GM18870 (cell line): ENCODE measurements around the gene NRXN3.

ENCODE experiments used
- ATAC-seq: cut with Tn5 transposase; IDR thresholded peaks from one replicate; pipeline ENCODE4 v1.9.1; 2021; ENCODE audit warnings: moderate library complexity; ENCODE audit not compliant: unreplicated experiment

NRXN3 gene

DNA sequence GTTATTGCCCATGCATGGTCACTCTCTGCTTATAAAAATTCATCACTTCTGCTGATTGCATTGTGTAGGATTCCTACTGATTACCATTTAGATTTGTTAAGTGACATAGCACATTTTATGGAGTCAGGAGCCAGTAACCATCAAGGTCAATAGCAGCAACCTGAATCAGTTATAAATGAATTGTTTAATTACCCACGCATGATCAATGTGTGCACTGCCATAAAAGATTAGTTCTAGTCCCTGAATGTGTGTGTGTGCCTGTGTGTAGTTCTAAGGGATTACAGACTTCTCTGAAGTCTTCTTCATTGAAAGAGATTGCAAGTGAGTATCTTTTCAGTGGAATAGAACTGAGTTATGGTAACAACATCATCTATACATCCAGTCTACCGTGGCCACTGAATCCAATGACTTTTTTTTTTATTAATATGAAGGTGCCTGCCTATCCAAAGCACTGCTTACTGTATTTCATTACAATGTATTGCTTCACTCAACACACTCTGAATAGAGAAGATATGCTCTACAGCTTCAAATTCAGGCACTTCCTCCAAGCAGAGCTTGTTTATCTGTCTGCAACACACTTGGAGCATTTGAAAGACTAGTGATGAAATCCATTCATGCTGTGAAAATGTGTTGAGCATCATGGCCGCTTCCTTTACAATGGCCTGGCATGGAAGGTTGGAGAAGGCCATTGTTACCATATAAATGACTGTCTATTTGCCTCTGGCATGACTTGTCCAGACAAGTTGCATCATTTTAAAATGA, 1659.4 kb downstream of the NRXN3 start:
- no peak for ATAC-seq

DNA sequence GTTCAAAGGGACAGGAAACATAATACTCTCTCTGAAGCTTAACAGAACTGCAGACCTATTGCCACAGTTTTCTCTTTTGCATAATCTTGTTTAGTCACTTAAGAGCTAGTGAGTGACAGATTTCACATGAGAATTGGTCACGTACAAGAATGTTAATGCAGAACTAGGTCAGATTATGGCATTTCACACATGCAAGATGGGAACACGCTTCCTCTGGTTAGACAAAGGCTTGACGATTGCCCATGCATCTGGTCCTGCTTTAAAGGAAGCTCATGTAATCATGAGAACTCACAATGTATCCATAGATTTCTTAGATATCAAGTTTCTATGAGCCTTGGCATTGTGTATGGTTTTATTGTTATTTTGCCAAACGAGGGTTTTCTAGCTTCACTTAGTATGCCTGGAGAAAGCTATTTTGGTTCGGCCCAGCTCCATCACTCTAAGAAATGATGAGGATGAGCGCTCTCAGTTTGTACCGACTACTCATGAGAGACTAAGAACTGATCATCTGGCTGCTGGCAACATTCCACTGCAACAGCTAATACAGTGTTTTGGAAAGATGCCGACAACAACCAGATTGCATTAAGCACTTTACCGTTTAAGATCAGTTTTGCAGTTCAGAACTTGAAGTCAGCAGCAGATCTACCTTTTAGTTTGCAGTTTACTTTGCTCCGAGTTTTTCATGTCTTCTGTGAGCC, 1661.2 kb downstream of the NRXN3 start:
- ATAC-seq, result no peak

DNA sequence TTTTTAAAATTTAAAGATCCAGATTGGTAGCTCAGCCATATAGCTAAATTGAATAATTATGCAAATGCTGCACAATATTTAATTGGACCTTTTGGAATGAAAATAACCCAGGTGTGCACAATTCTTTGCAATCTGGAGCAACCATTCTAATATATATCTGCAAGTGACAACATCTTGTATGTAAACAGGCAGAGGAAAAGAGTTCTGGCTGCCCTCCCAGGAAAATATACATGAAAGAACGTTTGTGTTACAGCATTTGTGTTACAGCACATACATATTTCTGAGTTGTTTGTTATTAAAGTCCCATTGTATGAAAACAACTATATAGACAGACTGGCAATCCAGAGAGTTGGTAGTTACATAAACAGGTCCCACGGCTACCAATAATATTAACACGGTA, 1663.6 kb downstream of the NRXN3 start:
- no peak for ATAC-seq

DNA sequence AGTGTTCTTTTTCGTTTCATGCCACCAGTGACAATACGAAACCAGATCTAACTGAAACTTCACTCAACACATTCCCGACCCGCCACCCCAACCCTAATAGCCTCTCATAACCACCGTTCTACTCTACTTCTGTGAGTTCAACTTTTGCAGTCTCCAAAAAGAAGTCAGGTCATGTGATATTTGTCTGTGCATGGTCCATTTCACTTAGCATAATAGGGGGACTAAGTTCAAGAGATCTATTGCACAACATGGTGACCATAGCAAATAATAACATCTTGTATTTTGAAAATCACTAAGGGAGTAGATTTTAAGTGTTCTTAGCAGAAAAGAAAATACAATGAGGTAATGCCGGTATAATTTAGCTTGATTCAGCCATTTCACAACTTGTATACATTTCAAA, 1664.7 kb downstream of the NRXN3 start:
- ATAC-seq, result no peak

- ATAC-seq, result no peak
These were observed 1666.4 kb downstream of the NRXN3 start for GRCh38 chr14:79836577-79836976.

DNA sequence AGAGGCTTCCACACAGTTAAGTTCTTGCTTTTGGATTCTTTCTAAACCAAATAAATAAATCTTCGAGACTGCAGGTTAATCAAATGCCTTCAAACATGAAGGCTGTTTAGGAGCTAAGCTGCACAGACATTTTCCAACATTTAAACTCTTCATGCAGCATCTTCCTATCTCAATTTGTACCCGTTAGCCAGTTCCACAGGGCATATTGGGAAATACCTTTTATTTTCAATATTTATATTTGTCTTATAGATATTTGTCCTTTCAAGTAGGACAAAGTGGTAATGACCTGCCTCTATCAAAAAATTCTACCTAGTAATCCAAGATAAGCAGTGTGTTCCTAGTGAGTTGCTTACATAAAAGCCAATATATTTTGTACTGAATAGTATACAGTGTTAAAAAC, 1667.5 kb downstream of the NRXN3 start:
- no peak for ATAC-seq

DNA sequence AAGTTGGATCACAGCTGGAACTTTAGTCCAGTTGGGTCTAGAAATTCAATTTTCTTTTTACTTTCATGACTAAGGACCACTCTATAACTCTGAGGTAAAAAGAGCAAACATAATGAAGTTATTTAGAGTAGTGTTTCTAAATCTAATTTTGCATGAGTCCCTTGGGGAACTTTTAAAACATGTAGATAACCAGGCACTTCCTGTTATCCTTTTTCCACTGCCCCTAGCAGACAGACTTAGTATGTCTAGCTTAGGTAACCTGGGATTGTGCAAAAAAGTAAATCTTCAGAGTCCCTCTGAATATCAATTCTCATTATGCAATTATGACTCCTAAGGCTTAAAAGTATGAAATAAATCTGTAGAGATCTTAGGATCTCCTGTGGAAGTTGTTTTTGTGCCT, 1669.9 kb downstream of the NRXN3 start:
- ATAC-seq, result no peak

DNA sequence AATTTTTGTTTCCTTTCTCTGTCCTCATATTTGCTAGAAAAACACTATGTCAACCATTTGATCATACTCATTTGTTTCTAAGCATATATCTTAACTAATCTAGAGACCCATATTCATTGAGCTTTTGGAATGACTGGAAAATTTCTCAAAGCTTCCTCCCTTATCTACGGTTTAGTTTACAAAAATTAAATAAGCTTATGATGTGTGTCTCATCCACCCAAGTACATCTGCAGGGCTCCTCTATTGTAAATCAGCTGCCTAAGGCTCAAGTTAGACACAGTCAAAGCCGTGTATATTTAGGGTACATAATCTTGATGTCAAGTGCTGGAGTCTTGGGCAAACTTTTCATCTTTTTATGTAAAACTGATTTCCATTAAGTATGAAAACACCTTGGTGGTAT, 1670.7 kb downstream of the NRXN3 start:
- ATAC-seq, result no peak

GRCh38 chr14:79841433-79841832, 1671.3 kb downstream of the NRXN3 start:
- no peak for ATAC-seq

DNA sequence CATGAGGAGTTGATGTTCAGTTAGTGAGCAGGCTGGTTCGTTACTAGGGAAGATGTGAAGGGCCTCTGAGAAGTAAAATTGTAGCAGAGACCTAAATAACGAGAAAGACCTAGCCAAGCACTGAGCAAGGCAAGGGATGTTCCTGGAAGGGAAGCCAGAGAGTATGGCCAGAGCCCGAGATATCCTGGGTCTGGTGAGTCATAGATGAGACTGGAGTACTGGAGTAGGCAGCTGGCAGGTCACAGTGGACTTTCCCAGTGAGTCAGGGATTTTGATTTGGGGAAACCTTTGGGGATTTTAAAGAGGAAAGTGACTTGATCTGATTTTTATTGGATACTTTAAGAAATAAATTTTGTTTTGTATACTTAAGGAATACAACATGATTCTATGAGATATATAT, 1672.1 kb downstream of the NRXN3 start:
- ATAC-seq, result no peak

GRCh38 chr14:79852950-79853744, 1683.0 kb downstream of the NRXN3 start:
- no peak for ATAC-seq

DNA sequence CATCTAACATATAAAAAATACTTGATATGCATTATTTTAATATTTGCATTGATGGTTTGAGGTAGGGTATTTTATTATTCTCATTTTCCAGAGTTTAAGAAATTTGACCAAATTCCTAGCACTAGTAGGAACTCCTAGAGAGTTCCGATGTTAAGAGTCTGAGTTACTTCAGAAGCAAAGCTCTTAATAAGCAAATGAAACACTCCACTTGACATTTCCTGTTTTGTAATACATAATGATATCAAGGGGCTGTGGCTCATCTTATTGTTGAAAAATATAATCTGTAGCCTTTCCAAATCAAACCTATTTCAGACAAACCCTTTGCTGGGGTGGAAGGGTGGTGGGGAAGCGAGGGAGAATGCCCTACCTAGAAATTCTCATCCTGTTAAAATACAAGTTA, 1685.6 kb downstream of the NRXN3 start:
- ATAC-seq, result no peak

GRCh38 chr14:79856381-79856780, 1686.2 kb downstream of the NRXN3 start:
- no peak for ATAC-seq

- no peak for ATAC-seq
These were observed 1690.9 kb downstream of the NRXN3 start for GRCh38 chr14:79861111-79861510.

DNA sequence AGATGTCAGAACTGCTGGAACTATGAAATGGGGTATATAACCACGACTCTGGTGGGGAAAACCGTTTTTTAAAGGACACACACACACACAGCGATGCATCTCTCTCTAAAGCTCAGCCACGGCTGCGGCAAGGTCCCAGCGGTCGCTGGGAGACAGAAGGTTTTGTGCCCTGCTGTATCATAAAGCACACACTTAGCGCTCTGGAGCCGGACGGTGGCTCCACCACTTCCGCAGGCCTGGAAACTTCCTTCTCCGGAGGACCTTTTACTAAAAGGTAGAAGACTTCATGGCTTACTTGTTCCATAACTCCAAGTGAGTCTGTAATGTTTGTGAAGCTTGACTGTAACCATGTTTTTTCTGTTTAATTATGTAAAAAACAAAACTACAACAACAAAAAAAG, 1691.9 kb downstream of the NRXN3 start:
- ATAC-seq, result no peak

- ATAC-seq, result no peak
These were observed 1701.0 kb downstream of the NRXN3 start for GRCh38 chr14:79871136-79871535.

DNA sequence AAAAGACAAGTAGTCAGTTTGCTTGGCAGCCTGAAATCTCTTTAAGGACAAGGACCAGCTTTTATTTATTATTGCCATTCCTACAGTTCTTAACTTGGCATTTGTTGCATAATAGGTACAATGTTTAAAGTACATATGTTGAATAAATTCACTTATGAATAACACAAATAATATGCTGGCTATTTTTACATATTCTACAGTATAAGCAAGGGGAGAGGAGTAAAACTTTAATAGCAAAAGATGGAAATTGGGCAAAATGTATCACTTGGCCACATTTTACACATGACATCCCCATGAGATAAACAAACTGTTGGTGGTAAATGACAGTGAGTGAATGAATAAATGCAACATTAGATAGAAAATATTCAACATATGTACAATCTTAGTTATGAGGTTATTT, 1708.1 kb downstream of the NRXN3 start:
- ATAC-seq, result no peak

GRCh38 chr14:79878785-79879184, 1708.6 kb downstream of the NRXN3 start:
- ATAC-seq, result no peak

DNA sequence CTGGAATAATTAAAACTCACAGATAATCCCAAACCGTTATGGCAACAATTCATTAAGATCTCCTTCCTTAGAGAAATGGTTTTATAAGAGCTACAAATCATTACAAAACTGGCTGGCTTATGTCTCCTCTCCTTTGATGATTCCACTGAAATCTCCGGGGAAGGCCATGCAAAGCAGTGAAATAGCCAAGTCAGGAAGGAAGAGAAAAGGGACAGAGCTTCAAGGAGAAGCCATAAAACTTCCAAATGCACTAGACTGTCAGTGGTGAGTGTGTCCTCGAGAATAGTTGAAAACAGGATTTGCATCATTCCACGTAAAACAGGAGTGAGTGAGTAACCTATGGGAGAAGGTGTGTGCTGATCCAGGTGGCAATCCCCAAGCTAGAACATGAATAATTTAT, 1711.1 kb downstream of the NRXN3 start:
- no peak for ATAC-seq

- no peak for ATAC-seq
These were observed 1720.4 kb downstream of the NRXN3 start for GRCh38 chr14:79890527-79890926.

DNA sequence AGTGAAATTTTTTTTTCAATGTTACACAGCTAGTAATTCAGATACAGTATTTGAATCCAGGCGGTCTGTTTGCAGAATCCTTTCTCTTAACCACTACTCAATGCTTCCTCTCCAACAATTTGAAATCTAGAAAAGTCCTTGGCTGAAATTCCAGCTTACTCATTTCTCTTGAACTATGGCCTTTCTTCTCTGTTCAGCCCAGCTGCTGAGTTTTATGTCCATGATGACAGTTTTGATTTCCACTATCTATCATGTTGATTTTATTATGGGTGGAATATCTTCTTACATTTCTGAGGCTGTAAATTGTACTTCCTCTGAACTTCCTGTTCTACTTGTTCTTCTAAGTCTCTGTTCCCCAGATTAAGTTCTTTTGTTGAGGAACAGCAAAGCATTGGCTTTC, 1725.8 kb downstream of the NRXN3 start:
- no peak for ATAC-seq

DNA sequence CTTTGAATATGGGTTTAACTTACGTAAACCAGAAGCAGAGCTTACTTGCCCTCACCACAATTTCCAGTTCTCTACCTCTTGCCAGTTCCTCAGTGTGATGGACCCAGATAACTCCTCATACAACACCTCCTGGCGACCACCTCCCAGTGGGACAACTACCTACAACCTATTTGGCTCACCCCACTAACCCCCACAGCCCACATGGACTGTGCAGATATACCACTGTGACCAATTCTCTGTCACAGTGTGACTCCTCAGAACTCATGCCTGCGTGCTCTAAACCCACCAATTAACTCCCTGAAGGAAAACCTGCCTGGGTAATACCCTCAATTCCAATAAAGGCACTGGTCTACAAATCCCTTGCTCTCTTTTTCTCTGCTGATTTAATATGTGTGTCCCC, 1729.4 kb downstream of the NRXN3 start:
- ATAC-seq, result no peak
